NCI-H1092 (cell line): ENCODE measurements around the gene CORO1C.

Experiments
- DNase-seq: peaks from one replicate; lab custom pipeline; 2025; lab: John Stamatoyannopoulos, UW

The CORO1C gene

DNA sequence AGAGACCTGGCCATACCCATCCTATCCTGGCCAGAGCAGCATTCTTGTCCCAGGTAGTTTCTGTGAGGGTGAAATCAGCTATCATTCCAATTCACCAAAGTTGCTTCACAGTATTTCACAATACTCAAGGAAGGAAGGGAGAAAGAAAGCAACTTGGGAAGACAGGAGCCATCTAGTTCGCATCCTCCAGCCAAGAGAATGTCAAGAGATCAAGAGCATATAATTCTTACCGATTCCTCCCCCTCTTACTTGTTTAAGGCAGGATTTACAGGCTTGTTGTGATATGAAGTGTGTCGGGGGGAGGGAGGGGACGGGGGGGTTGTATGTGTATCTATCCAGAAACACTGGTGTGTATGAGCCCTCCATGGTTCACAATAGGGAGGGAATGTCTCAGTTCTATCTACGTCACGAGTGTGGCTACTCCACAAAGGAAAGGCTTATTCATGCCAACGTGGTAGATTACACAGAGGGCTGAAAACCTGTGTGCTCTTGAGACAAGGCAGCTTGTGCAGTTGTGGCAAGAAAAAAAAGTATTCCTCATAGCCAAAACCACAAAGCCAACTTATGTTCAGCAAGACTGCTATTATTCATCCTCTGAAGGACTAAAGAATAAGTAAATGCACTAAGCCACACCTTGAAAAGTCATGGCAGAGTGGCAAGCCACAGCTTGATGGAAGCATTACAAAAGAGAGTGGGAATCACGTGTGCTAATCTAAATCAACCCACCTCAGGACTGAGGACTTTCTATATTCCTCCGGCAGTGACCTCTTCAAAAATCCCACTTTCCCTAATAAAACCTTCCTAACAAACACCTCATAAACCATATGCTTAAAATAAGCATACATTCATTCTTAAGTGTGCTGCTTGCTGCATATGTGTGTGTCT is 35.0 kb downstream of the CORO1C start:
- no peak for DNase-seq

DNA sequence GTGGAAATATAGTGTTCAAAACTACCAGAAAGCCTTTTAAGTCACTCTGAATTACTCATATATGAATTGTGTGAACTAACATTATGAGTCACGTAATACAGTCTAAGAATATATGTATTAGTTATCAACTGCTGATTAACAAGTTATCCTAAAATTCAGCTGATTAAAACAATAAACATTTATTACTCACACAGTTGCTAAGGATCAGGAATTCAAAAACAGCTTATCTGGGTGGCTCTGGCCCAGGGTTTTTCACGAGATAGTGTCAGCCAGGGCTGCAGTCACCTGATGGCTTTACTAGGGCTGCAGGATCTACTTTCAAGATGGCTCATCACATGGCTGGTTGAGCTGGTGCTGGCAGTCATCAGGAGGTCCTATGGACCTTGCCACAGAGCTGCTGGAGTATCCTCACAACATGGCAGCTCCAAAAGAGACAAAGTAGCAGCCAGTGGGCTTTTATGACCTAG is 36.5 kb downstream of the CORO1C start:
- DNase-seq = no peak

DNA sequence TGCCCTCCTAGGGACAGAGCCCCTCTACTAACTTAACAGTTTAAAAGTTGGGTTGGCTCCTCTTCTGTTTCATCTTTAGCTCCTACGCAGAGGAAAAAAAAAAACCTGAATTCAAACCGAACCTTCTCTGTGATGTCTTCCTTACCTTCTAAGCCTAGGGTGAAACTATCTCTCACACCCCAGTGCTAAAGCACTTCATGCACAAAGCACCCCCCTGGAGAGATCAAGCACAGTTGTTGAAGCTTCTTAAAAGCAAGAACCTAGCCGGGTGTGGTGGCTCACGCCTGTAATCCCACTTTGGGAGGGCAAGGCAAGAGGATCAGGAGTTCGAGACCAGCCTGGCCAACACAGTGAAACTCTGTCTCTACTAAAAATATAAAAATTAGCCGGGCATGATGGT is 37.6 kb downstream of the CORO1C start:
- DNase-seq = no peak

DNA sequence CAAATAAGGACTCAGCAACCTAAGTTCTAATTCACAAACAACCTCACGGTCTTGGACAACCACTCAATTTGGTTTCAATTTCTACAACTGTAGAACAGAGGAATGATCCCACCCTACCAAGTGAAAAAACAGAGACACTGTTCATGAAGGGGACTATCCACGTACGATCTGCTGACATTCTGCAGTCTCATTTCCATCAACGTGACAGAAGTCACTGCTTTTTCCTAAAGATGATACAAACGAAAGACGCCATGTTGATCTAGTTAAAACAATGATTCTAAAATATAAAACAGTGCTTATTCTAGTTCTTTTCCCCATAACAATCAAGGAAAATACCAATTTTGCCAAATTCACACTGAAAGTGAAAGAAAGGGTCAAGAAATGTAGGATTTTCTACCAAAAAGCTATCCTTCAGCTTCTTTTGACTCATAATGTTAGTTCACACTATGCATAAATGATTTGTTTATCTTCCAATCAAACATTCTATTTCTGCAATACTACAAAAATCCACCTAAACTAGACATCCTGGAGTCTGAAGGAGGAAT is 38.1 kb downstream of the CORO1C start:
- DNase-seq = no peak

DNA sequence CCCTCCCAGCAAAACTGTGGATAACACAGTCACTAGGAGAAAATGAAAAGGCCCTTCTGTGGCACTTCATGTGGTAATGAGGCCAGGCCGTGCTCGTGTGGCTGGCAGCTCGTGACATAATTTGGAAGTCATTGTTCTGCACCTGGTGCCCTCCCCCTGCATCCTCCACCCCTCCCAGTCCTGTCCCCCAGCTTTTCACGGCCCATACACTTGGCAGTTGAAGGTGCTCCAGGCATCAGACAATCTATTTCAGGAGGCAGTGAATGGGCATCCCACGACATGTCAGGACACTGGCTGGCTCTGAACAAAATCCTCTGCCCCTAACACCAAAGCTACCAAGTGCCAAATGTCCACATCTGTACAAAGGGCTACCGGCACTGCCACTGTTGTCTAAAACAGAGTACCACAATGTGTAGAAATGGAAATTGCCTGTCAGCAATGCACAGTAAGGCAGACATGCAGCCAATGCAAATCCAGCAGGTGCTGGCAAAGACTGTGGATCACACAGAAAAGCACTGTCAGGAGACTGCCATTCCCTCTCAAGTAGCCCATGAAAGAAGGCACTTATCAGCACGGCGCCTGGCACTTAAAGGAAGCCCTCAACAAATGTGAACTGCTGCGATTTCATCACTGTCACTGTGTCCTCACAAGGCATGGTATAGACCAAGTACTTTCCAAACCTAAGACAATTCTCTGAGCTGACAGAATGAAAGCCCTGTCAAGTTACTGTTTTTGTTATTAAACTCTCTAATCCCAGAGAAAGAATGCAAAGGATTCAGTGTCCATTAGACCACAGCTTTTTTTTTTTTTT is 39.1 kb downstream of the CORO1C start:
- DNase-seq = peak; percentile 90

DNA sequence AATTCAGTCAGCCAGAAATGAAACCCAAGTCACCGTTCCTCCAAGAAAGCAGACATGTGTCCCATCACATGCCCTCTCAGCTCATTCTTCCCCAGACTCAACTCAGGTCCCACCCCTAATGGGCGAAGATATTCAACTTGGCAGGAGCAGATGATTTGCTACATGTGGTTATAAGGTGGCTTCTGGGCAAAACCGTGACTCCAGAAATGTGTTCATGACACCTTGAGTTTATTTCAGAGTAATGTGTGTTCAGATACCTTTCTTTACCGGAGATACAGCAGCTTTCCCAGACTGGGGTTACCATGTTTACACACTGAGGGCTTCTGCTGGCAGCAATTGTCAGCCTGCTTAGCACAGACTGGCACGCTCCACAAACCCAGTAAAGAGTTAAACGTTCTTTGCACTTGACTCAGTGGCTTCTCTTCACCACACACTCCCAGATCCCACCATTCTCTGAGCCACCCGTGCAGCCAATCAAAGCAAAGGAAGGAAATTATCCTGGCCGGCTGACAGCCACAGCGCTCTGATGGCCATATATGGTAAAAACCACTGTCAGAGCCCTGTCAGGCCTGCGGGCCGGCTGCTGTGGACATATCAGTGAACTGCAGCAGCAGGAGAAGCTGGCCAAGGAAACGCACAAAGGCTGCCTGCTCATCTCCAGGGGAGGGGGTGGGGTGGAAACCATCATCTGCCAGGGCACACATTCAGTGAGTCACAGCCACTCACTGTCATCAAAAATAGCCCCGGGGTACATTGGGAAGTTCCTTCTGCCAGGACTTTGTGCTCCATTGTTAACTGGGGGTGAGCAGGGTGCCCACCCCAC is 39.9 kb downstream of the CORO1C start:
- DNase-seq = peak; percentile 93

DNA sequence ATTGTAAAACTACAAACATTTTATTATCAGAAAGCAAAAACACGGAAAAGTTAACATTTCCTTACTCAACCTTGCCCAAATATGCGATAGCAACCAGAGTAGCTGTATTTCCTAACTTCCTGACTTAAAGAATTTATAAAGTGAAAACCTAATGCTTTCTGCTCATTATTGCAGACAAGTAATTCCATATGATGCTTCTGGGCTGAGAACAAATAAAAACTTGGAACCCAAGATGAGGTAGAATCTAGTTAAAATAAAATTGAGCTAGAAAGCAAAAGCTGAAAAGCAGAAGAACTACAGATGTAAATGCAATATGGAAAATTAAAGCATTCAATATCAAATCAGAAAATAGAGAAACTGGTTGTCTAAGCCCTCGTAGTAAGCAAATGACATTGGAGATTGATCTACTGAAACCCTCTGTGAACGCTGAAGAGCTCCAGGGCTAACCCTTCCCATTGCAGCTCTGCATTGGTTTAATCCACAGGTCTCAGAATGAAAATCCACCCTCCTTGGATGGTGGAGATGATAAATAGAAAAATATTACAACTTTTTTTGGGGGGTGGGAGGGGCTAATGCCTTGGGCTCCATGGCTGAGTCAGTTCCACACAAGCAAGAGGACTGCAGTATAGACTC is 40.7 kb downstream of the CORO1C start:
- DNase-seq = no peak

DNA sequence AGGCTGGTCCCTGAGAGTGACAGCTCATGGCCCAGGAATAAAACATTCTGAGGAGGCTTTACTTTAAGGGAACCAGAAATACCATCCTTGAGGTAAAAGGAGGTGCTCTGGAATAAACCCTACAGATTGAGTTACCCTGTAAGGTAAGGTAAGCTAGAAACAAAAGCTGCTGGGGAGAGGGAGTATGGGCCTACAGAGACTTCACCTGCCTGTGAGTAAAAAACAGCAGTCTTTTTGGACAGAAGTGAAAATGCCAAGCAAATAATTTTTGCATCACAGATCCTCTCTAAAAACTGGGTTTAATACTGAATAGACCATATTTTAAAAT is 41.2 kb downstream of the CORO1C start:
- DNase-seq = no peak

DNA sequence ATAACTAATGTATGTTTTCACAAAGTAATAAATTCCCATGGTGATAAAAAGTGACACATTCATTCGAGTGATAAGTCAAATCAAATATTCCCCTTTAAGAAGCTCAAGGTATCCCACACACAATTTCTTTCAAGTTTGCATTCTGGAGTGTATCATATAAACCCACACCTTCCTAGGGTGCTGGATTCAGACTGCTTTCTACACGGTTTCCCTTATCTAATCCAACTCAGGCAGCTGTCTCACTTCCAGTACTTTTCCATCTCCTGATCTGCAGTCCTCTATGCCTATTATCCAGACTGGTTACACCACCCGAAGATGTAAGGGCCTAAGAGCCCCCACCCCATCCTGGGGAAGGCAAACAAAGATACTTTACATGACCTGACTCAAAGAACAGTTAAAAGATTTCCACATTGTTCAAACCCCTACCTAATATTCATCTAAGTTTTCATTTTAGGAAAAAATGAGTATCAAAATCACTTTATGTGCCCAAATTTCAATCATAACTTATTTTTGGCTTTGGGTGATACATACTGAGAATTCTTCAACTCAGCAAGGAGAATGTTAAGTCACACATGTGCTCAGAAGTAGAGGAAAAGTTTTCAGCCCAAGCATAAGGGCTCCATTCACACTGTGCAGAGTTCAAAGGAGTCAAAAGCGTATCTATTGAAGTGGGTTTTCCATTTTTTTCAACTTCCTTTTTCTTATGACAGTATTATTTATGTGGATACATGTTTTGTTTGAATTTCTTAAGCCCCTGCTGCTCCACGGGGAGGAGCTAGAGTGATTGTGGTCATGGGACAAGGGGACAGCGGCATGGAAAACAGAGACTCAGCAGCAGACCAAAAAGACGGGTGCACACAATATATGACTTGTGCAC is 41.8 kb downstream of the CORO1C start:
- no peak for DNase-seq

DNA sequence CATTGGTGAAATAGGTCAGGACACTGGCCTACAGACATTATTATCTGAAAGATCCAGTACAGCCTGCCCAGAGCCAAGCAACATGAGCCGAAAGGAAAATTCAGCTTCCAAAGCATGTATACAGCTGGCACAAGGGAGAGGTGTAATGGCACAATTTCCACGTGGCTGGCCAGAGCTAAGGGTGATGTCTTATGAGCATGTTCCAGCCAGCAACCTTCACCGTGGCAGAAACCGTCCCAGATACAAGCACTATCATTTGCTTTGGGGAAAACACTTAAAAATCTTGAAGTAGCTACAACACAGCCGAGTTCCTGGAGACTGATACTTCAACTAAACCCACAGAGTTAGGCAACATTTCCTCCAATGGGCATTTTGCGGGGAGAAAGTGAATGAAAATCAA is 44.5 kb downstream of the CORO1C start:
- no peak for DNase-seq

DNA sequence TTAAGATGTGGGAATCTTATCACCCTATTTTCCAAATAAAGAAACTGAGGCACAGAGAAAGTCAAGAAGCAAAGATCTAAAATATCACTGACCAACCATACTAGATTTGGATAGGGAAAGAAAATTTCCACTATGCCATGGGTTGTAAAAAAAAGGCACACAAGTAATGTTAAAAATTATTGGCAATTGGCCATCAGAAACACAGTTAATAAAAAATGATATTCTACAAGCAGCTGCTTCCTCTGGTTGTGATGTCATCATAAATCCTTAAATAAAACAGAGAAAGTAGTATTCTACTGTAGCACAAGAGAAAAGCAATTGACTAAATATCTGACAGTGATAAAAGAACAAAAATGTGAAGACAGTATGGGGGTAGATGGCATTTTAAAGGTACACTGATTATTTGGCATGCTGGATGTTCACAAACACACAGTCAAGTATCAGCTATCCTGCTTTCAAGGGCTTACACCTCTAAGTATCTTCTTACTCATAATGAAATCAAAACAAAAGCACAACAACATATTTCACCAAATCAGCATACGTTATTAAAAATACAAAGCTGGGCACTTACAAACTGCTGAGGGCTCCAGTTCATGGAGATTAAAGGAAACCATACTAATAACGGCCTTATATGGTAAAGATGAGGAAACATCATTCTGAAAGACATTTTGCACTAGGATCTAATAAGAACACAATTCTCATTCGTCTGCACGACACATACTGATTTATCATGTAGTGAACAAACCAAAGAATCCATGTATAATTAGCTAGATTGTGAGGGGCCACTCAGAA is 45.7 kb downstream of the CORO1C start:
- DNase-seq = no peak

DNA sequence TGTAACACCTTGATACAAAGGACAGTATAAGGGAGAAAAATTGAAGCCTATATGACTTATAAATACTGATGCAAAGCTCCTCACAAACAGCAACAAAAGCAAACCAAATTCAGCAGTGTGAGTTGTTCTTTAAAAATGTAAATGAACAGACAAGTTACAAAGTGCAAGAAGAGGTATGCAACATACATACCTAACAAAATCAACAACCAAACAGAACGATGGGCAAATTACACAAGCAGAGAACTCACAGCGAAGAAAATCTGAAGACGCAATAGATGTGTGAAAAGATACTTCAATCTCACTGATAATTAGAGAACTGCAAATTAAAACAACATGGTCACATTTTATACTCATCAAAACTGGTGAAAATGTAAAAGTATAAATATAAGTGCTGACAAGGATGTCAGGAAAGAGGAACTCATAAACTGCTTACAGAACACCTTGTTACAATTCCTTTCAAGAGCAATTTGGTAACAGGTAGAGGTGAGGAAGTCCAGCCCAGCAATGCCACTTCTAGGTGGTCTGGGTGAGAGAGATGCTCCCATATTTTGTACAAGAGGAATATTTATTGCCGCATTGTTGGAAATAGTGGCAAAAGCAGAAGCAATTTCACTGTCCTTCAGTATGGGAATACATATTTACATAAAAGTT is 47.3 kb downstream of the CORO1C start:
- DNase-seq = no peak

DNA sequence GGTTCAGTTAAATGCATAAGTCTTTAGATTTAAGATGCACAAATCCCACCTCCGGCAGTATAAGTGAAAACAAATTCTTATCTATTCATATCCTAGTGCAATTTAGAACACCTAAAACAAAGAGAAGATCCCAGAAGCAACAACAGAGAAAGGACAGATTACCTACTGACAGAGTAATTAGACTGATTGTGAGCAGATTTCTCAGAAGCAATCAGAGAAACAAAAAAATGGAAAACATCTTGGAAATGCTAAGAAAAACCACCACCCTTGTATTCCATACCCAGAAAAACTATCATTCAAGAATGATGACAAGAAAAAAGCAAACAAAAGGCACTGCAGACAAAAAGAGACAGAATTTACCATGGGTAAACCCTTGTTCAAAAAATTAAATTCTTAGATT is 50.0 kb downstream of the CORO1C start:
- DNase-seq = no peak

DNA sequence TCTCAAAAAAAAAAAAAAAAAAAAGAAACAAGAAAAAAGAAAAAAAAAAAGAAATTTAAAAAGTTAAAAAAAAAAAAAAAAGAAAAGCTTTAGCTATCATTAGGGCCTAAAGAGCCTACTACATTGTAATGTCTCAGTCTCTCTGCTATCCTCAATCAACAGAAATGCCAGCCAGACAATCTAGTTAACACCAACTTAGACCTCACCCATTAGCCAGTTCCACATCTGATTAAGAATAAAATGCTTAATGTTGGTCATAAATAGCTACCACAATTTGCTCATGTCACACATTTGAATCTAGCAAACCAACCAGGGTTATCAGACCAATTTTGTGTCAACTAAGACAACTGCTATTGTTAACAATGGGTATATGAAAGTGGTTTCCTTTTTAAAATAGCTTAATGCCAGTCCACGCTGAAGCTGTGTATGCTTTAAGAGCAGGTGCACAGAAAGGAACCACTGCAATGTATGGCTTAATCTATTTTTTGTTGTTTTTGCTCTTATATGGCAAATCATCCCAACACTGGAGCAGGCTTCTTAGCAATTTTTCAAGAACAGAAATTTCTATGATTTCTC is 52.1 kb downstream of the CORO1C start:
- DNase-seq = no peak

DNA sequence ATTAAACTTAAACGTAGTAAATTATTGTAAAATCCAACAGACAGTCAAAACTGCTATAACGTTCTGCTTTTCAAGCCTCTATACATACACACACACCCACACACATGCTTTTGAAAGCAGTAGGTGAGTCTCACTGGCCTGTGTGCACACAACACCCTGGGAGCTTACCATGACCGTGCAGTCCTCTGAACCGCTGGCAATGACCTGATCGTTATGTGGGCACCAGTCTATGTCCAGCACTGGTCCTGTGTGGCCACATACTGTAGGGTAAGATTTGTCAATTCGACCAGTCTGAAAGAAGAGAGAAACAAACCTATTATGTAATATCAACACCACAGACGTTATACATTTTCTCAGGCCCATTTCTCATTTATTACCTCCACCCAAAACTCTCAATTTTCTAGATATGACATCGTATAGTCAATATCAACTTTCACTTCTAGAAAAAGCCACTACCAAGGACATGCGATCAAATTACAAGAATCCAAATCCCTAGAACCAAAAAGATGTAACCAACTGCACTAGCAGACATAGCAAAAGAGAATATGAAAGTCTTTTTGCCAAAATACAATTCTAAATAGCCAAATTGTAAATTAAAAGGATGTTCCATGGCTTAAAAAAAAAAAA is 53.1 kb downstream of the CORO1C start:
- no peak for DNase-seq

DNA sequence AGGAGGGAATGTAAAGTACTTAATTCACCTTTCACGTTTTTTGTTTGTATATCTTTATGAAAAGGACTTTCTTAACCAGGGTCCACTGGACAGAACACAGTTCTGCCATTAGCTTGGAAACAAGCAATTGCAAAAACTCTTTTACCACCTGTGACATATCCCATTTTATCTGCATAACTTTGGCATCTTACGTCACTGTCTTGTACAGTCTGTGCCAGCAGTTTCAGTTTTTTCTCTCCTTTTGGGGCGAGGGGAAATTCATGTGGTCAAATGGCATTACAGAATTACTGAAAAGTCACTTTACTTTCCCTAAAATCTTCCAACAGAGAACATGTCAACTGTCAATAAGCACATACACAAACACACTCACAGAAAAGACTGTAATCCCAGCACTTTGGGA is 53.9 kb downstream of the CORO1C start:
- DNase-seq = no peak

DNA sequence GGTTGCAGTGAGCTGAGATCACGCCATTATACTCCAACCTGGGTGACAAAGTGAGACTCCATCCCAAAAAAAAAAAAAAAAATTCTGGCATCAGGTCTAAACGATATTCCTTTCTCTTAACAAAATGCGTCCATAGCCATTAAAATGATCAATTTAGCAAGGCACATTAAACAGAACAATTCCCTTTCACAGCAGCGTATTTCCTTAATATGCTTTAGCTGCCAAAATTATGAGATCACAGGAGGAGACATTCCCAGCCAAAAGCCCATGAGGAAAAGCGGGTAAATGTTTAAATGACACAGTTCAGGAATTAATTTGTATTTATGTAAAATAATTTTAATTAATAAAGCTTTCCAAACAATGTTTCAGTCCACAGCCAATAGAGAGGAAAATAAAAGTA is 54.6 kb downstream of the CORO1C start:
- no peak for DNase-seq

DNA sequence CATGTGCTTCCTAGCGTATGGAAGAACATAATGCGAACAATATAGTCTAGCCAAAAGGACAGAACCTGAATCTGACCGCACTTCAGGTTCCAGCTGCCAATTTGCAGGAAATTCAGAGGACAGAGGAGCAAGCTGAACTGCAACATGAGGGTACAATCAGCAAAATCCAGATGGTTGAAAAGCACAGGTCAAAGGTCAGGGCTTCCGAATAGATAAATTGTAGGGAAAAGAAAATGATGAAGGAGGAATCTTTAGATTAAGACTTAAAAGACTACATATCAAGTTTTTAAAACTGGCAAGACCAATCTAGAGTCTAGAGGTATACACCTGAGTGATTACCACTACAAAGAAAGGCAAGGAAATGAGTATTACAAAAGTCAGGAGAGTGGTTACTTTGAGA is 55.5 kb downstream of the CORO1C start:
- DNase-seq = no peak
